Measurements from ENCODE around the gene MITF. TPM values are rescaled to one million over a fixed set of nuclear protein-coding genes. Genes with fewer than 3 reads are reported as not detected.

The MITF gene
- total RNA-seq, 4 donors from 2014 or later: 19.4 to 35.3 (median 21.7) TPM

- H3K9me3 ChIP-seq: no peaks in the 10 kb centered on the region
- no peaks in the 10 kb centered on the region for H3K36me3 ChIP-seq
- H3K27ac ChIP-seq: no peak overlapping the region
- 69% methylated on average over 3 of the region's 3 CpGs for WGBS
- H3K27me3 ChIP-seq: no peaks in the 10 kb centered on the region
- TF ChIP-seq POLR2AphosphoS5 (IDR thresholded peaks at IDR 0.05): no peak
- no peak for TF ChIP-seq POLR2A (IDR thresholded peaks at IDR 0.05)
- TF ChIP-seq, protein P1, sequence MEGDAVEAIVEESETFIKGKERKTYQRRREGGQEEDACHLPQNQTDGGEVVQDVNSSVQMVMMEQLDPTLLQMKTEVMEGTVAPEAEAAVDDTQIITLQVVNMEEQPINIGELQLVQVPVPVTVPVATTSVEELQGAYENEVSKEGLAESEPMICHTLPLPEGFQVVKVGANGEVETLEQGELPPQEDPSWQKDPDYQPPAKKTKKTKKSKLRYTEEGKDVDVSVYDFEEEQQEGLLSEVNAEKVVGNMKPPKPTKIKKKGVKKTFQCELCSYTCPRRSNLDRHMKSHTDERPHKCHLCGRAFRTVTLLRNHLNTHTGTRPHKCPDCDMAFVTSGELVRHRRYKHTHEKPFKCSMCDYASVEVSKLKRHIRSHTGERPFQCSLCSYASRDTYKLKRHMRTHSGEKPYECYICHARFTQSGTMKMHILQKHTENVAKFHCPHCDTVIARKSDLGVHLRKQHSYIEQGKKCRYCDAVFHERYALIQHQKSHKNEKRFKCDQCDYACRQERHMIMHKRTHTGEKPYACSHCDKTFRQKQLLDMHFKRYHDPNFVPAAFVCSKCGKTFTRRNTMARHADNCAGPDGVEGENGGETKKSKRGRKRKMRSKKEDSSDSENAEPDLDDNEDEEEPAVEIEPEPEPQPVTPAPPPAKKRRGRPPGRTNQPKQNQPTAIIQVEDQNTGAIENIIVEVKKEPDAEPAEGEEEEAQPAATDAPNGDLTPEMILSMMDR (IDR thresholded peaks at IDR 0.05): no peak
- no peak for TF ChIP-seq EP300 (IDR thresholded peaks at IDR 0.05)
- peaks cover 3% of the 10 kb centered on the region for H3K4me1 ChIP-seq
- no peak for DNase-seq (ENCODE audit: low spot score in 2 of 2)
- no peak overlapping the region for H3K4me3 ChIP-seq
Observed at GRCh38 chr3:69871868-69872267, 132.6 kb downstream of the MITF start.

GRCh38 chr3:69872783-69873378 lies 133.6 kb downstream of the MITF start:
- H3K27ac ChIP-seq: no peak overlapping the region
- no peak overlapping the region for H3K4me3 ChIP-seq
- H3K27me3 ChIP-seq: no peaks in the 10 kb centered on the region
- no peaks in the 10 kb centered on the region for H3K36me3 ChIP-seq
- TF ChIP-seq, protein P1 (IDR thresholded peaks at IDR 0.05): no peak
- TF ChIP-seq POLR2A (IDR thresholded peaks at IDR 0.05): no peak
- WGBS: 88% methylated on average over 4 of the region's 4 CpGs
- H3K9me3 ChIP-seq: no peaks in the 10 kb centered on the region
- no peak for DNase-seq (ENCODE audit: low spot score in 2 of 2)
- peaks cover 3% of the 10 kb centered on the region for H3K4me1 ChIP-seq

GRCh38 chr3:69876073-69876472 lies 136.8 kb downstream of the MITF start:
- Histone ChIP-seq H3K27ac (no peak overlapping the region), H3K27me3 (no peaks in the 10 kb centered on the region), H3K9me3 (no peaks in the 10 kb centered on the region), H3K36me3 (no peaks in the 10 kb centered on the region), H3K4me3 (no peak overlapping the region), H3K4me1 (peaks cover 3% of the 10 kb centered on the region)
- DNase-seq (ENCODE audit: low spot score in 2 of 2): no peak
- 94% methylated on average over 9 of the region's 9 CpGs for WGBS
- TF ChIP-seq POLR2AphosphoS5 (IDR thresholded peaks at IDR 0.05): no peak
- TF ChIP-seq POLR2A (IDR thresholded peaks at IDR 0.05): no peak
- TF ChIP-seq, protein P1 (IDR thresholded peaks at IDR 0.05): no peak
- TF ChIP-seq EP300 (IDR thresholded peaks at IDR 0.05): no peak

- no peak for DNase-seq (ENCODE audit: low spot score in 2 of 2)
- Histone ChIP-seq H3K4me3 (no peak overlapping the region), H3K27me3 (no peaks in the 10 kb centered on the region), H3K36me3 (no peaks in the 10 kb centered on the region), H3K9me3 (no peaks in the 10 kb centered on the region), H3K4me1 (peaks cover 3% of the 10 kb centered on the region), H3K27ac (no peak overlapping the region)
- WGBS: 84% methylated on average over 3 of the region's 3 CpGs
- TF ChIP-seq, protein P1 (IDR thresholded peaks at IDR 0.05): no peak
- TF ChIP-seq POLR2A (IDR thresholded peaks at IDR 0.05) (no peak), POLR2AphosphoS5 (IDR thresholded peaks at IDR 0.05) (no peak), EP300 (IDR thresholded peaks at IDR 0.05) (no peak)
Observed at GRCh38 chr3:69878254-69878653, 139.0 kb downstream of the MITF start.

- Histone ChIP-seq H3K4me3 (no peak overlapping the region), H3K27me3 (no peaks in the 10 kb centered on the region), H3K27ac (no peak overlapping the region), H3K36me3 (no peaks in the 10 kb centered on the region), H3K4me1 (peaks cover 3% of the 10 kb centered on the region), H3K9me3 (no peaks in the 10 kb centered on the region)
- WGBS: 96% methylated on average over 14 of the region's 14 CpGs
- DNase-seq (ENCODE audit: low spot score in 2 of 2): no peak
- TF ChIP-seq EP300 (IDR thresholded peaks at IDR 0.05) (no peak), POLR2AphosphoS5 (IDR thresholded peaks at IDR 0.05) (no peak), POLR2A (IDR thresholded peaks at IDR 0.05) (no peak)
- TF ChIP-seq, protein P1 (IDR thresholded peaks at IDR 0.05): no peak
Observed at GRCh38 chr3:69879051-69879450, 139.8 kb downstream of the MITF start.

Measured in suprapubic skin (tissue), 4 donors.